Measurements from ENCODE around the gene ACP7. TPM values are rescaled to one million over a fixed set of nuclear protein-coding genes. Genes with fewer than 3 reads are reported as not detected.

The ACP7 gene
- total RNA-seq, 1 experiment from 2014 or later, result 0.11 TPM

DNA sequence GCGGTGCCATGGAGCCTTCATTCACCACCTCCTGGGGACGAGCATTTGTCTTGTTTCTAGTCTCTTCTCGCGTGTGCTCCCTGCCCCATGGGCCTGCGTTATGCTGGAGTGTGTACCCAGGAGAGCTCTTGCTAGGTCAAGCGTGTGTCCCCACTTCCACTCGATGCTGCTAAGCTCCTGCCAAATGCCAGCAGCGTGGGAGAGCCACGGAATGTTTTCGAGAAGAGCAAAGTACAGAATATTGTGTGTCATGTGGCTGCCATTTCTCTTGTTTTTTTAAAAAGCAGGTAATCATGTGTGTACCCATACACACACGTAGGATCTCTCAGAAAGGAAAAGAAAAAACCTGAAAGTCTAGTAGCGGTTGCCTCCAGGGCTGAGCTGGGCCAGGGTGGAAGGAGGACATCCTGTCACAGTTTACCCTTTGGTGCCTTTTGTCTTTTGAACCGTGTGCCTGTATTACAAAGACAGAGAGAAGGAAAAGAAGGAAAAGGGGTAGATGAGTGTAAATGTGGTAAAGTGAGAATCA, 70.0 kb downstream of the ACP7 start:
- Mint-ChIP-seq H3K4me3 (no peak overlapping the region), H3K36me3 (peaks cover 5% of the 10 kb centered on the region), H3K27me3 (ENCODE audit: low read depth) (no peaks in the 10 kb centered on the region), H3K27ac (peak overlapping the region; percentile 51), H3K4me1 (peaks cover 40% of the 10 kb centered on the region), H3K9me3 (no peaks in the 10 kb centered on the region)
- ATAC-seq (no peak), DNase-seq (ENCODE audit: low spot score) (no peak)
- CTCF ChIA-PET, result interaction anchor here (0.6 to 2.9 kb wide), 8 partner anchors 9 to 188 kb away, joined by 3 to 21 read pairs (median 8); partner anchors contain the start of gene SAMD4B
- POLR2A ChIA-PET, result no interaction called here
- TF ChIP-seq ZNF423 (CRISPR knock-in tag; IDR thresholded peaks at IDR 0.05), result no peak

DNA sequence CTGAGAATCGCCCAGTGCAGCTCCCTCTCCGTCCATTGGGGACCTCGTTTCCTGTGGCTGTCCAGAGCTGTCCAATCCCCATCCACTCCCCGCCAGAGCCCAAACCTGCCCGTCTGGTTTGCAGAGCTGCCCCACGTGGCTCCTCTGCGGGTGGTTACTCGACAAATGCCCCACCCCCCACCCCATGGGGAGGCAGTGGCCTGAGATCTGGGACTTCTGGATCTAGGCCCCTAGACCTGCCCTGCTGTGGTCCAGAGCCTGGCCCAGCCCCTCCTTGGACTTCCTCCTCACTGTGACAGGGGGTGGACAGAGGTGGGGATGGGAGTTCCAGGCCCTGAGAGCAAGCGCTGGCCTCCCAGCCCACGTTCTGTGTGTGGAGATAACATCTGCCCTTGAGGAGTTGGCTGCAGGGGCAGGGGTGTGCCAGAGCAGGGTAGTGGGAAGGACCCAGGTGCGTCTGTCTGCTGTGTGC, 70.5 kb downstream of the ACP7 start:
- ATAC-seq, result peak; percentile 82
- H3K36me3 Mint-ChIP-seq, result peaks cover 4% of the 10 kb centered on the region; the same call in 1 of the 2 replicates
- H3K9me3 Mint-ChIP-seq, result no peaks in the 10 kb centered on the region
- H3K4me1 Mint-ChIP-seq, result peaks cover 40% of the 10 kb centered on the region
- CTCF ChIA-PET, result interaction anchor here (0.6 to 2.9 kb wide), 8 partner anchors 9 to 188 kb away, joined by 3 to 21 read pairs (median 8); partner anchors contain the start of gene SAMD4B
- POLR2A ChIA-PET, result interaction anchor here (2.2 kb wide), 1 partner anchor 9 kb away, joined by 9 read pairs; no protein-coding TSS in a partner anchor
- H3K27ac Mint-ChIP-seq, result no peak overlapping the region
- TF ChIP-seq, protein P1, sequence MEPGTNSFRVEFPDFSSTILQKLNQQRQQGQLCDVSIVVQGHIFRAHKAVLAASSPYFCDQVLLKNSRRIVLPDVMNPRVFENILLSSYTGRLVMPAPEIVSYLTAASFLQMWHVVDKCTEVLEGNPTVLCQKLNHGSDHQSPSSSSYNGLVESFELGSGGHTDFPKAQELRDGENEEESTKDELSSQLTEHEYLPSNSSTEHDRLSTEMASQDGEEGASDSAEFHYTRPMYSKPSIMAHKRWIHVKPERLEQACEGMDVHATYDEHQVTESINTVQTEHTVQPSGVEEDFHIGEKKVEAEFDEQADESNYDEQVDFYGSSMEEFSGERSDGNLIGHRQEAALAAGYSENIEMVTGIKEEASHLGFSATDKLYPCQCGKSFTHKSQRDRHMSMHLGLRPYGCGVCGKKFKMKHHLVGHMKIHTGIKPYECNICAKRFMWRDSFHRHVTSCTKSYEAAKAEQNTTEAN (CRISPR knock-in tag; IDR thresholded peaks at IDR 0.05), result no peak
- peak; percentile 68 for TF ChIP-seq USF1 (CRISPR knock-in tag; IDR thresholded peaks at IDR 0.05)
- TF ChIP-seq USF2 (CRISPR knock-in tag; IDR thresholded peaks at IDR 0.05), result peak; percentile 72
- no peaks in the 10 kb centered on the region for H3K27me3 Mint-ChIP-seq (ENCODE audit: low read depth)
- H3K4me3 Mint-ChIP-seq, result no peak overlapping the region
- peak; percentile 56 for DNase-seq (ENCODE audit: low spot score)

- CTCF ChIA-PET, result interaction anchor here (0.6 to 2.9 kb wide), 10 partner anchors 10 to 187 kb away, joined by 3 to 21 read pairs (median 8); partner anchors contain the start of gene SAMD4B
- no peaks in the 10 kb centered on the region for H3K9me3 Mint-ChIP-seq
- POLR2A ChIA-PET, result interaction anchor here (2.2 kb wide), 1 partner anchor 10 kb away, joined by 9 read pairs; no protein-coding TSS in a partner anchor
- ATAC-seq, result peak; percentile 43
- DNase-seq (ENCODE audit: low spot score), result no peak
- peaks cover 4% of the 10 kb centered on the region; the same call in 1 of the 2 replicates for H3K36me3 Mint-ChIP-seq
- H3K27me3 Mint-ChIP-seq (ENCODE audit: low read depth), result no peaks in the 10 kb centered on the region
- H3K27ac Mint-ChIP-seq, result no peak overlapping the region
- H3K4me3 Mint-ChIP-seq, result no peak overlapping the region
- peaks cover 40% of the 10 kb centered on the region for H3K4me1 Mint-ChIP-seq
- TF ChIP-seq JAZF1 (CRISPR knock-in tag; IDR thresholded peaks at IDR 0.05), result no peak
- TF ChIP-seq ZNF423 (CRISPR knock-in tag; IDR thresholded peaks at IDR 0.05), result no peak
- no peak for TF ChIP-seq ZNF416 (CRISPR knock-in tag; IDR thresholded peaks at IDR 0.05)
Observed at GRCh38 chr19:39155114-39155700, 71.0 kb downstream of the ACP7 start.

GRCh38 chr19:39155741-39156140, 71.6 kb downstream of the ACP7 start:
- Mint-ChIP-seq H3K27ac (peak overlapping the region; percentile 78), H3K9me3 (no peaks in the 10 kb centered on the region), H3K27me3 (ENCODE audit: low read depth) (no peaks in the 10 kb centered on the region; the same call in 1 of the 2 replicates), H3K36me3 (peaks cover 4% of the 10 kb centered on the region; the same call in 1 of the 2 replicates), H3K4me3 (no peak overlapping the region), H3K4me1 (peaks cover 40% of the 10 kb centered on the region)
- ChIA-PET POLR2A (interaction anchor here (0.6 to 2.2 kb wide), 2 partner anchors 10 to 847 kb away, joined by 4 to 9 read pairs; no protein-coding TSS in a partner anchor), CTCF (interaction anchor here (0.6 to 2.9 kb wide), 8 partner anchors 9 to 180 kb away, joined by 3 to 21 read pairs (median 5); no protein-coding TSS in a partner anchor)
- no peak for ATAC-seq
- DNase-seq (ENCODE audit: low spot score), result no peak
- TF ChIP-seq, protein P1 (CRISPR knock-in tag; IDR thresholded peaks at IDR 0.05), result no peak
- TF ChIP-seq ATF6 (CRISPR knock-in tag; IDR thresholded peaks at IDR 0.05), result no peak
- TF ChIP-seq PRDM15 (CRISPR knock-in tag; IDR thresholded peaks at IDR 0.05), result no peak
- no peak for TF ChIP-seq USF1 (CRISPR knock-in tag; IDR thresholded peaks at IDR 0.05)
- TF ChIP-seq, protein P2, sequence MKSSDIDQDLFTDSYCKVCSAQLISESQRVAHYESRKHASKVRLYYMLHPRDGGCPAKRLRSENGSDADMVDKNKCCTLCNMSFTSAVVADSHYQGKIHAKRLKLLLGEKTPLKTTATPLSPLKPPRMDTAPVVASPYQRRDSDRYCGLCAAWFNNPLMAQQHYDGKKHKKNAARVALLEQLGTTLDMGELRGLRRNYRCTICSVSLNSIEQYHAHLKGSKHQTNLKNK (CRISPR knock-in tag; IDR thresholded peaks at IDR 0.05), result no peak
- TF ChIP-seq NFATC4 (CRISPR knock-in tag; IDR thresholded peaks at IDR 0.05), result no peak
- TF ChIP-seq HMGXB4 (CRISPR knock-in tag; IDR thresholded peaks at IDR 0.05), result no peak
